Osteoblast (primary cell): ENCODE results near the gene SCYGR3. TPM values are rescaled to one million over a fixed set of nuclear protein-coding genes. Genes with fewer than 3 reads are reported as not detected.
A peak's percentile ranks its signal among the peaks of the same experiment; 100 is the strongest.

ENCODE experiments used
- DNase-seq: peaks from one replicate; pipeline ENCODE4 v3.0.0; 2011; ENCODE audit warnings: low spot score, mixed read lengths; ENCODE audit not compliant: insufficient read length; ENCODE audit errors: missing footprints
- H2AFZ ChIP-seq: 2 replicates; pipeline ENCODE4 v1.6.0; 2011; ENCODE audit warnings: mild to moderate bottlenecking, low read length
- H3K27ac ChIP-seq: 2 replicates; pipeline ENCODE4 v1.5.1; 2011; ENCODE audit warnings: mild to moderate bottlenecking, low read depth, low read length, moderate library complexity
- H3K27me3 ChIP-seq: 2 replicates; pipeline ENCODE4 v1.6.0; 2012; ENCODE audit warnings: mild to moderate bottlenecking, control low read depth, inconsistent platforms, low read length, moderate library complexity; ENCODE audit not compliant: insufficient read depth
- H3K36me3 ChIP-seq: 2 replicates; pipeline ENCODE4 v1.5.1; 2011; ENCODE audit warnings: mild to moderate bottlenecking, low read length, control low read depth, moderate library complexity; ENCODE audit not compliant: insufficient read depth
- H3K4me1 ChIP-seq: 2 replicates; pipeline ENCODE4 v1.5.1; 2011; ENCODE audit warnings: mild to moderate bottlenecking, low read length, control low read depth, moderate library complexity; ENCODE audit not compliant: insufficient read depth
- H3K4me2 ChIP-seq: 2 replicates; pipeline ENCODE4 v1.6.0; 2011; ENCODE audit warnings: mild to moderate bottlenecking, low read length; ENCODE audit not compliant: insufficient read depth
- H3K4me3 ChIP-seq: fragments of 200-600 bp; sonication (generic); 3 replicates; pipeline ENCODE4 v1.5.1; 2012; ENCODE audit warnings: mild to moderate bottlenecking, low read length, inconsistent platforms; ENCODE audit not compliant: insufficient read depth
- H3K79me2 ChIP-seq: 2 replicates; pipeline ENCODE4 v1.6.0; 2012; ENCODE audit warnings: mild to moderate bottlenecking, low read length, control low read depth, inconsistent platforms; ENCODE audit not compliant: insufficient read depth
- H3K9me3 ChIP-seq: 2 replicates; pipeline ENCODE4 v1.5.1; 2011; ENCODE audit warnings: low read depth, low read length, control low read depth
- H4K20me1 ChIP-seq: 2 replicates; pipeline ENCODE4 v1.6.0; 2012; ENCODE audit warnings: mild to moderate bottlenecking, low read length, control low read depth; ENCODE audit not compliant: insufficient read depth
- total RNA-seq: library from RNA; depleted of rRNA; stranded (reverse); fragments of >200 nt; gene quantifications from 2 replicates; pipeline ENCODE4 v1.2.3, GENCODE V29; 2012
- TF ChIP-seq, protein P1 (sequence below): IDR thresholded peaks from 2 replicates; pipeline ENCODE4 v1.5.1; 2011; ENCODE audit warnings: mild to moderate bottlenecking, low read depth, low read length, moderate library complexity; ENCODE audit errors: extremely low read depth

SCYGR3 gene
- total RNA-seq, 1 donor = not detected

DNA sequence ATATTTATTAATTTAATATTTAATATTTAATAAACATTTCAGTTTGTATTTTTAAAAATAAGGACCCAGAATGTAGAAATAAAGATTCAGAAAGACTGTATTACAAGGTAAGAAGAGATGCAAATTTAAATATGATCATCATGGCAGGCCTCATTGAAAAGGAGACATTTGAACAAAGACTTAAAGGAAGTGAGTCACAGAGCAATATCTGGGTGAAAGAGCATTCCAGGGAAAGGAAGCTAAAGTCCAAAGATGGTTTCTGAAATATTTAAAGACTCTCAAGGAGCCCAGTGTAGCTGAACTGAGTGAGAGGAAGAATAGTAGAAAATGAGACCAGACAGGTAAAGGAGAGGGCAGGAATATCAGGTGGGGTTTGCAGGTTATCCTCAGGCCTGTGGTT lies 8.6 kb upstream of the SCYGR3 start:
- Histone ChIP-seq H3K79me2 (no peaks in the 10 kb centered on the region), H3K9me3 (no peaks in the 10 kb centered on the region), H3K27me3 (no peaks in the 10 kb centered on the region), H3K36me3 (no peaks in the 10 kb centered on the region), H4K20me1 (no peaks in the 10 kb centered on the region), H3K4me1 (peaks cover 10% of the 10 kb centered on the region), H2AFZ (peak overlapping the region; percentile 90), H3K27ac (peak overlapping the region; percentile 55), H3K4me3 (no peak overlapping the region), H3K4me2 (peak overlapping the region; percentile 61)
- no peak for DNase-seq
- TF ChIP-seq, protein P1, sequence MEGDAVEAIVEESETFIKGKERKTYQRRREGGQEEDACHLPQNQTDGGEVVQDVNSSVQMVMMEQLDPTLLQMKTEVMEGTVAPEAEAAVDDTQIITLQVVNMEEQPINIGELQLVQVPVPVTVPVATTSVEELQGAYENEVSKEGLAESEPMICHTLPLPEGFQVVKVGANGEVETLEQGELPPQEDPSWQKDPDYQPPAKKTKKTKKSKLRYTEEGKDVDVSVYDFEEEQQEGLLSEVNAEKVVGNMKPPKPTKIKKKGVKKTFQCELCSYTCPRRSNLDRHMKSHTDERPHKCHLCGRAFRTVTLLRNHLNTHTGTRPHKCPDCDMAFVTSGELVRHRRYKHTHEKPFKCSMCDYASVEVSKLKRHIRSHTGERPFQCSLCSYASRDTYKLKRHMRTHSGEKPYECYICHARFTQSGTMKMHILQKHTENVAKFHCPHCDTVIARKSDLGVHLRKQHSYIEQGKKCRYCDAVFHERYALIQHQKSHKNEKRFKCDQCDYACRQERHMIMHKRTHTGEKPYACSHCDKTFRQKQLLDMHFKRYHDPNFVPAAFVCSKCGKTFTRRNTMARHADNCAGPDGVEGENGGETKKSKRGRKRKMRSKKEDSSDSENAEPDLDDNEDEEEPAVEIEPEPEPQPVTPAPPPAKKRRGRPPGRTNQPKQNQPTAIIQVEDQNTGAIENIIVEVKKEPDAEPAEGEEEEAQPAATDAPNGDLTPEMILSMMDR = no peak

DNA sequence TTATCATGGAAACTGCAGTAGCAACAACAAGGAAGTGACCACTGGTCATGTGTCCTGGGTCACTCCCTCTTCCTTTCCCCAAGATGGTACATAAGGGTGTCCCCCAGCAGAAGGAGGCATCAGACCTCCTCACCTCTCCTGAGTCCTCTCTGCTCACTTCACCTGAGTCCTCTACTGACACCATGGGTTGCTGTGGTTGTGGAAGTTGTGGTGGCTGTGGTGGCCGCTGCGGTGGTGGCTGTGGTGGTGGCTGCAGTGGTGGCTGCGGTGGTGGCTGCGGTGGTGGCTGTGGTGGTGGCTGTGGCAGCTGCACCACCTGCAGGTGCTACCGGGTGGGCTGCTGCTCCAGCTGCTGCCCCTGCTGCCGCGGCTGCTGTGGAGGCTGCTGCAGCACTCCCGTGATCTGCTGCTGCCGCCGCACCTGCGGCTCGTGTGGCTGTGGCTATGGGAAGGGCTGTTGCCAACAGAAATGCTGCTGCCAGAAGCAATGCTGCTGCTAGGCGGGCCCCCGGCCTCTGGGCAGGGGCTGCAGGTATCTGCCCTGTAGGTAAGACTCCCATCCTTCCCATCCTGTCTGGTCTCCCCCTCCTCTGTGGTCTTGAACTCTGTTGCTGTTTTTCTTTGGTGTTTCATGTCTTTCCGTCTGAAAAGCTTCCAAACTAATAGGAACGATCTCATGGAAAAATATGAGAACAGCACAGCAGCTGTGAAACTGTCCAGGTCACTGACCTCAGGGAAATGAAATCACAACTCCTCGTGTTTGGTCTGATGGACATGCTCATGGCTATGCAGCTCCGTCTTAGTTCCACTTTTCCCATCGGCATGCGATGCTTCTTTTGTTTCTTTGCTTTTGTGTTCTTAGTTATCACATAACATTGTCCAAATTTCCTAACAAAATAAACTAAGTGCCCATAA lies 2.9 kb upstream of the SCYGR3 start, which contains the start of gene SCYGR4:
Gene SCYGR4 (plus strand): TSS at position 183 of the 915 bp plus-strand sequence. CDS start 0 bp downstream, at position 183.
- Histone ChIP-seq H3K4me2 (peak within 1 kb of the TSS; percentile 6), H3K36me3 (no peaks in the 10 kb centered on the region), H3K4me3 (no peak within 1 kb of the TSS), H3K79me2 (no peaks in the 10 kb centered on the region), H4K20me1 (no peaks in the 10 kb centered on the region), H3K27me3 (no peaks in the 10 kb centered on the region), H3K27ac (no peak within 1 kb of the TSS), H3K4me1 (no peaks in the 10 kb centered on the region), H3K9me3 (no peaks in the 10 kb centered on the region), H2AFZ (peak within 1 kb of the TSS; percentile 41)
- TF ChIP-seq, protein P1 = no peak
- DNase-seq = no peak

DNA sequence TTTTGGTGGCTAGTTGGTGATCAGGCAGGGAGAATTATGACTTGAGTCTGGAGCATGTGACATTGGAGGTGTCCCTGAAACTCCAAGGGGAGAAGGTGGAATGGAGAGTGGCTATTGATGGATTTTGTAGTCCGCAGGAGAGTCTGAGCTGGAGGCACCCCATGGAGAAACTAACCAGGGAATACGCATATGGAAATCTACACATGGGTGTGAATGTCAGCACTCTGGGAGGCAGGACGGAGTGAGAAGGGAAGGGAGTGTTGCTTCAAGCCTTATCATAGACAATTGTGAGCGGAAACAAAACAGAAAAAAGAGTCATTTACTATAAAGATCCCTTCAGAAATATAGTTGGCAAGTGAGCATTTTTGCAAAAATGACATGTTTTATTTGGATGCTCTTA lies 2.0 kb upstream of the SCYGR3 start:
- no peaks in the 10 kb centered on the region for H3K79me2 ChIP-seq
- H2AFZ ChIP-seq = peak overlapping the region; percentile 17
- H3K27me3 ChIP-seq = no peaks in the 10 kb centered on the region
- no peaks in the 10 kb centered on the region for H3K36me3 ChIP-seq
- peak overlapping the region; percentile 6 for H3K4me2 ChIP-seq
- DNase-seq = no peak
- H3K4me1 ChIP-seq = no peaks in the 10 kb centered on the region
- H3K9me3 ChIP-seq = no peaks in the 10 kb centered on the region
- H3K4me3 ChIP-seq = no peak overlapping the region
- no peaks in the 10 kb centered on the region for H4K20me1 ChIP-seq
- TF ChIP-seq, protein P1 = no peak
- no peak overlapping the region for H3K27ac ChIP-seq

DNA sequence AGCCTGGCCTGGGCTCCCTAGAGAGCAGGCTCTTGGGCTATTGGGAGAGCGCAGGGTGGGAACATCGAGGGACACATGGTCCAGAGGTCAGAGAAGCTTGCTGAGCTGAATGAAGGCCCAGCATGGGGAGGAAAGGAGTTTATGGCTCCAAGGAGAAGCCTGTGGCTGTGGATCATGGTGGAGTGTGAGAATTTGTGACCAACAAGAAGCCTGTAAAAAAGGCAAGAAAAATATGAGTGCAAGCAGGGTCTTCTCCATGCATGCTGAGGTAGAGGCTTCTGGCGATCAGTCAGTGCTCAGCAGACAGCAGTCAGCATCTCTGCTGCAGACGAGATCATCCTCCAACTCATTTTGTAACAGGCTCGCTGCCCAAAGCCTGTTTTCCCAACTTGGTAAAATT lies 1.3 kb upstream of the SCYGR3 start:
- H3K27ac ChIP-seq = no peak overlapping the region
- no peak overlapping the region for H3K4me2 ChIP-seq
- TF ChIP-seq, protein P1 = no peak
- no peaks in the 10 kb centered on the region for H4K20me1 ChIP-seq
- no peak overlapping the region for H3K4me3 ChIP-seq
- H3K27me3 ChIP-seq = no peaks in the 10 kb centered on the region
- peak; percentile 72 for DNase-seq
- H3K9me3 ChIP-seq = no peaks in the 10 kb centered on the region
- H3K4me1 ChIP-seq = no peaks in the 10 kb centered on the region
- peak overlapping the region; percentile 17 for H2AFZ ChIP-seq
- no peaks in the 10 kb centered on the region for H3K79me2 ChIP-seq
- H3K36me3 ChIP-seq = no peaks in the 10 kb centered on the region
